ENCODE data around the gene RNF145. TPM values are rescaled to one million over a fixed set of nuclear protein-coding genes. Genes with fewer than 3 reads are reported as not detected.

The RNF145 gene
- total and polyA plus RNA-seq, 2 of the 13 experiments (the other 11 are each of a cell fraction or from before 2014, with no cell fraction given) = 24.6 TPM

DNA sequence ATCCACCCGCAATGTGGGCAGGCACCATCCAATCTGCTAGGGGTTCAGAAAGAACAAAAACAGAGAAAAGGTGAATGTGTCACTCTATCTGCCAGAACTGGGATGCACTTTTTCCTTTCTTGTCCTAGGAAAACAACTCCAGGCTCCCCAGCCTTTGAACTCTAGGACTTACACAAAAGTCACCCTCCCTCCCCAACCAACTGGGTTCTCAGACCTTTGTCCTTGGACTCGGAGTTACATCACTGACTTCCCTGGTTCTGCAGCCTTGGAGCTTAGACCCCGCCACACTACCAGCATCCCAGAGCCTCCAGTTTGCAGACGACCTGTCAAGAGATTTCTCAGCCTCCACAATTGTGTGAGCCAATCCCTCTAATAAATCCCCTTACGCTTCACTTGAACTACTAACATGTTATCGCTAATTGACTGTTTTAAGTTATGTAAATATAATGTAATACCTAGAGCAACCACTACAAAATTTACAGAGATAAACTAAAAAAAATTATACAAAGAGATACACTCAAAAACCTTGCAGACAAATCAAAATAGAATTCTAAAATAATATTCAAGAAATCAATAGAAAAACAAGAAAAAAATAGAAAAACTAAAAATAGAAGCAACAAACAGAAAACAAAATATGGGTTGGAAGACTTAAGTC lies 48.4 kb upstream of the RNF145 start (continued):
- no peak for TF ChIP-seq PAWR (CRISPR knock-in tag; IDR thresholded peaks at IDR 0.05; ENCODE audit: borderline replicate concordance)
- TF ChIP-seq ZNF446 (CRISPR knock-in tag; IDR thresholded peaks at IDR 0.05) = no peak
- TF ChIP-seq ZNF883 (CRISPR knock-in tag; IDR thresholded peaks at IDR 0.05; ENCODE audit: not compliant biosample characterization) = no peak
- TF ChIP-seq FOXK1 (CRISPR knock-in tag; IDR thresholded peaks at IDR 0.05; ENCODE audit: borderline replicate concordance, low read depth) = peak; percentile 54; the same call in 1 of the 2 replicates
- no peak for TF ChIP-seq ZNF343 (CRISPR knock-in tag; IDR thresholded peaks at IDR 0.05)
- no peak for TF ChIP-seq ZNF44 (CRISPR knock-in tag; IDR thresholded peaks at IDR 0.05)
- TF ChIP-seq RBM39 (IDR thresholded peaks at IDR 0.05; ENCODE audit: low read depth, low read length, poor library complexity, severe bottlenecking) = no peak
- TF ChIP-seq ZNF24 (IDR thresholded peaks at IDR 0.05) = no peak
- no peak for TF ChIP-seq AGO1 (IDR thresholded peaks at IDR 0.05; ENCODE audit: low read depth, low read length, poor library complexity, severe bottlenecking)
- peak; percentile 57; the same call in 1 of the 2 replicates for TF ChIP-seq ZNF746 (CRISPR knock-in tag; IDR thresholded peaks at IDR 0.05)
- TF ChIP-seq NR2C2 (CRISPR knock-in tag; IDR thresholded peaks at IDR 0.05; ENCODE audit: borderline replicate concordance) = no peak
- TF ChIP-seq RAD51 (IDR thresholded peaks at IDR 0.05; ENCODE audit: borderline replicate concordance) = no peak
- TF ChIP-seq FUBP1 (CRISPR knock-in tag; IDR thresholded peaks at IDR 0.05; ENCODE audit: borderline replicate concordance) = no peak
- TF ChIP-seq, protein P1, sequence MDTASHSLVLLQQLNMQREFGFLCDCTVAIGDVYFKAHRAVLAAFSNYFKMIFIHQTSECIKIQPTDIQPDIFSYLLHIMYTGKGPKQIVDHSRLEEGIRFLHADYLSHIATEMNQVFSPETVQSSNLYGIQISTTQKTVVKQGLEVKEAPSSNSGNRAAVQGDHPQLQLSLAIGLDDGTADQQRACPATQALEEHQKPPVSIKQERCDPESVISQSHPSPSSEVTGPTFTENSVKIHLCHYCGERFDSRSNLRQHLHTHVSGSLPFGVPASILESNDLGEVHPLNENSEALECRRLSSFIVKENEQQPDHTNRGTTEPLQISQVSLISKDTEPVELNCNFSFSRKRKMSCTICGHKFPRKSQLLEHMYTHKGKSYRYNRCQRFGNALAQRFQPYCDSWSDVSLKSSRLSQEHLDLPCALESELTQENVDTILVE (CRISPR knock-in tag; IDR thresholded peaks at IDR 0.05) = no peak
- TF ChIP-seq SNAPC4 (CRISPR knock-in tag; IDR thresholded peaks at IDR 0.05) = no peak
- TF ChIP-seq LCORL (IDR thresholded peaks at IDR 0.05) = no peak
- 0 out of 2 replicates have a peak, but pooled peaks have one; percentile 18 for TF ChIP-seq LCORL (CRISPR knock-in tag; IDR thresholded peaks at IDR 0.05)
- no peak for TF ChIP-seq ZFP36L2 (CRISPR knock-in tag; IDR thresholded peaks at IDR 0.05)
- no peak for TF ChIP-seq TEF (CRISPR knock-in tag; IDR thresholded peaks at IDR 0.05)
- TF ChIP-seq ZNF180 (CRISPR knock-in tag; IDR thresholded peaks at IDR 0.05; ENCODE audit: borderline replicate concordance, low read depth) = no peak
- no peak for TF ChIP-seq U2AF1 (optimal IDR thresholded peaks at IDR 0.05; ENCODE audit: low read depth, low read length)
- TF ChIP-seq SIN3A (IDR thresholded peaks at IDR 0.05; ENCODE audit: borderline replicate concordance, low read depth, low read length) = no peak

Measured in HepG2 (cell line).